ENCODE measurements around the gene PERM1. TPM values are rescaled to one million over a fixed set of nuclear protein-coding genes. Genes with fewer than 3 reads are reported as not detected.

Gene PERM1
- total RNA-seq, 1 donor from 2014 or later: not detected

- H3K36me3 Mint-ChIP-seq (ENCODE audit: unreplicated experiment): no peaks in the 10 kb centered on the region
- H3K9me3 Mint-ChIP-seq (ENCODE audit: unreplicated experiment): no peaks in the 10 kb centered on the region
- peak overlapping the region; percentile 4 for H3K4me3 Mint-ChIP-seq (ENCODE audit: unreplicated experiment)
- TF ChIP-seq CTCF (IDR thresholded peaks at IDR 0.05): no peak
- DNase-seq (ENCODE audit: extremely low spot score, unreplicated experiment): no peak
- peak overlapping the region; percentile 14 for H3K27ac Mint-ChIP-seq (ENCODE audit: unreplicated experiment)
- no peaks in the 10 kb centered on the region for H3K27me3 Mint-ChIP-seq (ENCODE audit: unreplicated experiment)
- peaks cover 43% of the 10 kb centered on the region for H3K4me1 Mint-ChIP-seq (ENCODE audit: unreplicated experiment)
These were observed 40.6 kb upstream of the PERM1 start for GRCh38 chr1:1022302-1023009.

DNA sequence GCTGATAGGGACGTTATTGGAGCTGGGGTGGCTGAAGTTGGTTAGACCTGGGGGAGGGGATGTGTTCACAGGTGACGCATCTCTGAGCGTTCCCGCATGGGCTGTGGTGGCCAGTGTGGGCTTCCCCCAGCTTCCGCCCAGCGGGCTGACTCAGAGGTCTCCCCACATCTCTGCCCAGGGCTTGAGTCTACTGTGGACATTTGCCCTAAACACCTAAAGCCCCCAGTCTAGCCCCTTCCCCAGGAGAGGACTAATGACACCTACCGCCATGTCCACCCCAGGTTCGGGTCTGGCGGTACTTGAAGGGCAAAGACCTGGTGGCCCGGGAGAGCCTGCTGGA, 40.0 kb upstream of the PERM1 start:
- Mint-ChIP-seq H3K4me3 (ENCODE audit: unreplicated experiment) (peak overlapping the region; percentile 6), H3K4me1 (ENCODE audit: unreplicated experiment) (peaks cover 41% of the 10 kb centered on the region)
- DNase-seq (ENCODE audit: extremely low spot score, unreplicated experiment): no peak

DNA sequence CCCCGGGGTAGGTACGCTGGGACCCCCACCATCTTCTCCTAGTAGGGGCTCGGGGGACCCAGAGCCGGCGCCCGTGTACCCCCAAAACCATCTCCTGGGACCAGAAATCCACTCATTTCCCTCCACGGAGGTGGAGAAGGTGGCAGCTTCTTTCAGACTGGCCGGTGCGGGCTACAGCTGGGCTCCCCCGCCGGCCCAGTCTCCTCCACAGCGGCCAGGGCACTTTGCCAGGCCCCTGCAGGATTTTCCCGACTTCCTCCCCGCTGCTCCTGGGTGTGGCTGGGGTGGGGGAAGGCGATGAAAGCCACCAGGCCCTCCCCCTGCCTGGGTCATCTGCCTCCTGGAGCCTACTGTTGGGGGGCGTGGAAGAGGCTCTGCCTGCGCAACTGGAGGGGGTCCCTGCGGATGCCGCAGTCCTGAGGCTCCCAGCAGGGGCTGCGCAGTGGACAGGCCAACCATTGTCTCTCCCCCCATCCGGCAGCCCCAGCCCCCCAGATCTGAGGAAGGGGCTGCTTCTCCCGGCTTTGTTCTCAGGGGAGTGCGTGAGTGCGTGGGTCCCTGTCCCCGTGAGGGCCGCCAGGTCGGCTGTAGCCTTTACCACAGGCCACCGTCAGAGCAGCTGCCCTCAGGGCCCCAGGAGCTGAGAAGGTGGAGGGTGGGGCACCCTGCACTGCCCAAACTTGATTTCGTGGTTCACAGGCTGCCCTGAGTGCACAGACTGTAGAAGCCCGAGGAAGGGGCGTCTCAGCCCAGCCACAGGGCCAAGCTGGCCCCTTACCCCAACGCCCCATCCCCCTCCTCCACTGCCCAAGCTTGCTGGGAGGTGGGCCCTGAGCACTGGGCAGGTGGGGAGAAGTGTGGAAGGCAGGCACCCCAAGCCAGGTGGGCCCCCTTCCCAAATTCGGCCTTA, 39.4 kb upstream of the PERM1 start:
- Mint-ChIP-seq H3K4me1 (ENCODE audit: unreplicated experiment) (peaks cover 38% of the 10 kb centered on the region), H3K4me3 (ENCODE audit: unreplicated experiment) (peak overlapping the region; percentile 78), H3K27ac (ENCODE audit: unreplicated experiment) (peak overlapping the region; percentile 41), H3K9me3 (ENCODE audit: unreplicated experiment) (no peaks in the 10 kb centered on the region), H3K27me3 (ENCODE audit: unreplicated experiment) (no peaks in the 10 kb centered on the region), H3K36me3 (ENCODE audit: unreplicated experiment) (no peaks in the 10 kb centered on the region)
- peak; percentile 92 for DNase-seq (ENCODE audit: extremely low spot score, unreplicated experiment)
- TF ChIP-seq CTCF (IDR thresholded peaks at IDR 0.05): no peak

More for the DNA sequence above, 40.0 kb upstream of the PERM1 start:
- H3K27ac Mint-ChIP-seq (ENCODE audit: unreplicated experiment): no peak overlapping the region
- H3K27me3 Mint-ChIP-seq (ENCODE audit: unreplicated experiment): no peaks in the 10 kb centered on the region
- TF ChIP-seq CTCF (IDR thresholded peaks at IDR 0.05): no peak
- H3K36me3 Mint-ChIP-seq (ENCODE audit: unreplicated experiment): no peaks in the 10 kb centered on the region
- H3K9me3 Mint-ChIP-seq (ENCODE audit: unreplicated experiment): no peaks in the 10 kb centered on the region

DNA sequence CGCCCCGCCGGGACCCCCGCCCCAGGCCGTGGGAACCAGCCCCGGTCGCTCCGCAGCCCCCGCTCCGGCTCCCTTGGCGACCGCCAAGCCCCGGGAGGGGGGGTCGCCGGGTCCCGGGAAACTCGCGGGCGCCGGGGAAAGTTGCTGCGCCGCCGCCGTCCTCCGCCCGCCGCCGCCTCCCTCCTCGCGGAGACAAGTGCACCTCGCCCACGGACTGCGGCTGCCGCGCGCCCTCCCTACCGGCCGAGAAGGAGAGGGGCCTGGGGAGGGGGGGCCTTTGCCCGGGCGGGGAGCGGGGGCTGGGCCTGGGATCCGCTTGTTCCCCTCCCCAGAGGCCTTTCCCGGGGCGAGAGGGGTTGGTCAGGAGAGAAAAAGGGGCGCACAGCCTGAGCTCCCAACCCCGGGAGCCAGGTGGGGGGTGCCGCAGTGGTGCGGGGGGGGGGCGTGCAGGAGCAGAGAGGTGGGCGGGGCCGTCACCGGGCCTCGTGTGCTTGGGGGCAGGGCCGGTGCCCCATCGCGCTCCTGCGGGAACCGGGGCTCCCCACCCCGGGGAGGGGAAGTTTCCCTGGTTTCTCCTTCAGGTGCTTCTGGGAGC, 38.6 kb upstream of the PERM1 start:
- DNase-seq (ENCODE audit: extremely low spot score, unreplicated experiment): no peak
- H3K27me3 Mint-ChIP-seq (ENCODE audit: unreplicated experiment): no peaks in the 10 kb centered on the region
- H3K27ac Mint-ChIP-seq (ENCODE audit: unreplicated experiment): no peak overlapping the region

More for the DNA sequence above, 38.6 kb upstream of the PERM1 start:
- peaks cover 32% of the 10 kb centered on the region for H3K4me1 Mint-ChIP-seq (ENCODE audit: unreplicated experiment)
- TF ChIP-seq CTCF (IDR thresholded peaks at IDR 0.05): no peak
- no peaks in the 10 kb centered on the region for H3K9me3 Mint-ChIP-seq (ENCODE audit: unreplicated experiment)
- H3K36me3 Mint-ChIP-seq (ENCODE audit: unreplicated experiment): no peaks in the 10 kb centered on the region
- H3K4me3 Mint-ChIP-seq (ENCODE audit: unreplicated experiment): peak overlapping the region; percentile 78
